Putamen (tissue), 1 donor: ENCODE measurements around the gene EDN1.

Experiments
- DNase-seq: peaks from one replicate; pipeline ENCODE4 v3.0.0-alpha.2; 2016; ENCODE audit warnings: low spot score

The EDN1 gene

DNA sequence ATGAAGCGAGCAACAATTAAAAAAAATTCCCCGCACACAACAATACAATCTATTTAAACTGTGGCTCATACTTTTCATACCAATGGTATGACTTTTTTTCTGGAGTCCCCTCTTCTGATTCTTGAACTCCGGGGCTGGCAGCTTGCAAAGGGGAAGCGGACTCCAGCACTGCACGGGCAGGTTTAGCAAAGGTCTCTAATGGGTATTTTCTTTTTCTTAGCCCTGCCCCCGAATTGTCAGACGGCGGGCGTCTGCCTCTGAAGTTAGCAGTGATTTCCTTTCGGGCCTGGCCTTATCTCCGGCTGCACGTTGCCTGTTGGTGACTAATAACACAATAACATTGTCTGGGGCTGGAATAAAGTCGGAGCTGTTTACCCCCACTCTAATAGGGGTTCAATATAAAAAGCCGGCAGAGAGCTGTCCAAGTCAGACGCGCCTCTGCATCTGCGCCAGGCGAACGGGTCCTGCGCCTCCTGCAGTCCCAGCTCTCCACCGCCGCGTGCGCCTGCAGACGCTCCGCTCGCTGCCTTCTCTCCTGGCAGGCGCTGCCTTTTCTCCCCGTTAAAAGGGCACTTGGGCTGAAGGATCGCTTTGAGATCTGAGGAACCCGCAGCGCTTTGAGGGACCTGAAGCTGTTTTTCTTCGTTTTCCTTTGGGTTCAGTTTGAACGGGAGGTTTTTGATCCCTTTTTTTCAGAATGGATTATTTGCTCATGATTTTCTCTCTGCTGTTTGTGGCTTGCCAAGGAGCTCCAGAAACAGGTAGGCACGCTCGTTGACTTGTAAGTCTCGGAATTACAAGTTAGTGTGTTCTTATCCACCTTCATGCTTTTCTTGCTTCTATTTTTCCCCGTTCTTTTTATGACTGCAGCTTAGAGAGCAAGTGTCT is at the start of gene EDN1:
TSS of gene EDN1 (plus strand) at position 429 of the 888 bp plus-strand sequence. CDS start at position 698, 269 bp downstream.
- DNase-seq, result peak; percentile 65

DNA sequence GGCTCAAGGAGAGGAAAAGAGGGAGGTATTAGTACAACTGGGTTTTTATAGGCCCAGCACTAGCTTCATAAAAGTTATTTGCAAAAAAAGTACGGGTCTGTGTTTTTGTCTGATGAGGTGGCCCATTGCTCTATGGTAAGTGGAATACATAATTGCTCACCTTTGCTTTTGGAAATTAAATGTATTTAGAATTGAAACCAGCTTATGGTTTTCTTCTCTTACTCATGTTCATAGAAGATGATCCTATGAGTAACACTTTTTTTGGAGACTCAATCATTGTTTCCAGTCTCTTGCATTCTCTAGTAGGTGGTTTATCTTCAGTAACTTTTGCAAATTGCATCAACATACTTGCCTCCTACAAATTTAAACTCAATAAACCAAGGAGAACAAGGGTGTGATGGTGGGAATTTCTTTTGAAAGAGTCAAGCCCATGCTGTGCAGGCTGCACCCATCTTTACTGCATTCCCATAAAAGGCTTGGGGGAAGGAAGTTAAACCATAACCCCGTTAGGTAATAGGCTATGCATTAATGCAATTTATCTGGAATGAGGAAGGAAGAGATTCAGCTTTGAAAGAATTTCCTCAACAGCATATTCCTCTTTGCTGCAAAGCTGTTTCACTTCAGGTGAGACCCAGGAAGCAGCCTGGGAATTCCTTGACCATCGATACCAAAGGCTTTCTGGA is 48.5 kb upstream of the EDN1 start:
- DNase-seq, result no peak

- no peak for DNase-seq
These were observed 47.0 kb upstream of the EDN1 start for GRCh38 chr6:12243169-12243568.

- no peak for DNase-seq
These were observed 44.8 kb upstream of the EDN1 start for GRCh38 chr6:12245360-12245759.

GRCh38 chr6:12245763-12246718 is 44.1 kb upstream of the EDN1 start:
- DNase-seq, result no peak

DNA sequence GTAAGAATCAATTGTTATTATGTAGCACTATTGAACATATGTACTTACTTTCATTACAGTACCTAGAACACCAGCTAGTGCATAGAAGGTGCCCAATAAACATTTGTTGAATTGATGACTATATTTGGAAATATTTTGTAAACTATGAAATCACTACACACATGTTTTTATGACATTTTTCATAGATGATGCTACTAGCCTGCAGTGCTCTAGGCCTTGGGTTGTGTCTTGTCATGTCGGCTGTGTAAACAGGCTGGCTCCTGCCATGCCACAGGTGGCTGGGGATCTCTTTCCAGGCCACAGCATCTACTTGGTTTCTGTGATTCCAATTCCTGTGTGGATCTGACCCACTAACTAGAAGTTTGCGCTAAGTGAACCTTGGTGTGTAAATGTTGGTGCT is 43.3 kb upstream of the EDN1 start:
- DNase-seq, result no peak

DNA sequence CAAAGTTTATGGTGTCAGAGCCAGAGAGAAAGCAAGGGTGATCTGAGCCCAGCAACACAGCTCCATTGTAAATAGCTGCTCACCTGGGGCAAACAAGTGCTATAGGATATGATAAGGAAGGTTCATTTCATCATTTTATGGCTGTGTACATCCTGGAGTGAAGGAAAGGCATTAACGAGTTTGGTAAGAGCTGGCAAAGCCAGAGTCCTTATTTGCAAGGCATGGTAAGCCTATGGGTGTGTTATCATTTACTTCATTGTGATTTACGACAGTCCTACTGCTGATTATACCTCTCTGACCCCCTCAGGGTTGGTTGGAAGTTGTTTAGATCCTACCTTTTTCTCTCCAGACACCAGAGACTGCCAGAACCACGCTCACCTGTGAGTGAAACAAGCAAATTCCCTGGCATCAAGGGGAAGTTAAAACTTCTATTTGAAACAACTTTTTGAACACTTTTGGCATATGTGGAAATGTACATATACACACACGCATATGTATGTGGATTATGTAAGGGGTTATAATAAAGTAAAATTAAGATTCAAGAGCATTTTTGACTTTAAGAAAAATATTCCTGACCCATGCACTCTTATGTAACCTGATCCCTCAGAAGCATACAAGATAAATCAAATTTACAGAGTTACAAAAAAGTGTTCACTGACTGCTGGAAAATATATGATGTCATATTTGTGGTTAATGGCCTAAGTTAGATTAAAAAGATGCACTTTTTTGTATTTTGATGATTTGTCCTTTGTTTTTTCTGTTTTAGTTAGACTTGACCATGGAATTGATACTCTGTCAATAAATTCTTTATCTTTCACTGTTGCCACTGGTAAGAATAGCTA is 40.4 kb upstream of the EDN1 start:
- no peak for DNase-seq

DNA sequence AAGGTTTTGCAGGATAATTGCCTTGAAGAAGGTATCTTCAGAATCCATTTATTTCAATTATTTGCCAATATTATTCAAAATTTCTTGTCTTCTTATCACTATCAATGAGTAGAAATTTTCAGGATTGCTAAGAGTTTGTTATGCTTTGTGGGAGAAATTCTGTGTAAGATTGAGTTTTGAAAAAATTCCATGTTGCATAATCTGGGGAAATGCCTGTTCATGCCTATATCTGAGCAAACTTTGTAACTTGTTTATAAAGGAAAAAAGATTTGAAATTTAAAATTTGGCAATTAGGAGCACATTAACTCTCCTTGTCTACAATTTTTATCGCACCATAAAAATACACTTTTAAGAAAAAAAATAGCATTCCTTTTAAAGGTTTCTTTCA is 39.8 kb upstream of the EDN1 start:
- no peak for DNase-seq

- no peak for DNase-seq
These were observed 36.0 kb upstream of the EDN1 start for GRCh38 chr6:12254210-12254609.

DNA sequence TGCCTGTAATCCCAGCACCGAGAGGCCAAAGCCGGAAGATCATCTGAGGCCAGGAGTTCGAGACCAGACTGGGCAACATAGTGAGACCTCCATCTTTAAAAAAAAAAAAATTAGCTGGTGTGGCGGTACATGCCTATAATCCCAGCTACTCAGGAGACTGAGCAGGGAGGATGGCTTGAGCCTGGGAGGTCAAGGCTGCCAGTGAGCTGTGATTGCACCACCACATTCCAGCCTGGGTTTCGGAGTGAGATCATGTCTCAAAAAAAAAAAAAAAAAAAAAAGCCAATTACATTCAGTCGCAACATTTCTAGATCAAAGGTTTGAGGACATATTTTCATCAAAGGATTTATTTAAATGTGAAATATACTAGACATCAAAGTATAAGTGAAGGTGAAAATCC is 32.0 kb upstream of the EDN1 start:
- DNase-seq, result no peak

DNA sequence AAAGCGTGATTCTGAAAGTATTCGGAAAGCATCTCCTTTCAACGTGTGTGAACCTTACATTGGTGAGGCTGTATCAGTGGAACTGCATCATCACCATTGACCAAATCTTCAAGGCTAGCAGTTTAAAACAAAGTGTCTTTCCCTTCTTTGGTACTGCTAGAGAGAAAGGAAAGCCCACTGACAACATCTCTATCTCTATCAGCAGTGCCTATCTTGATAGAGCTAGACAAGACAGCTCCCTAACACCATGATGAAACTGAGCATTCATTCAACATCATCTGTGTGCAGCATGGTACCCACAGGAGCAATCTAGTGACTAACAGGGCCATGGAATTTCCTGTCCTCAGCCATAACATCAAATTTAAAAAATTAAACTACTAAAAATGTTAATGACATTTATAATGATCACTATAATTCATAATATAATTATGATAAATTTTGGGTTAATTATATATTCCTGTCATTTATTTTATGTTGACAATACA is 31.5 kb upstream of the EDN1 start:
- no peak for DNase-seq

DNA sequence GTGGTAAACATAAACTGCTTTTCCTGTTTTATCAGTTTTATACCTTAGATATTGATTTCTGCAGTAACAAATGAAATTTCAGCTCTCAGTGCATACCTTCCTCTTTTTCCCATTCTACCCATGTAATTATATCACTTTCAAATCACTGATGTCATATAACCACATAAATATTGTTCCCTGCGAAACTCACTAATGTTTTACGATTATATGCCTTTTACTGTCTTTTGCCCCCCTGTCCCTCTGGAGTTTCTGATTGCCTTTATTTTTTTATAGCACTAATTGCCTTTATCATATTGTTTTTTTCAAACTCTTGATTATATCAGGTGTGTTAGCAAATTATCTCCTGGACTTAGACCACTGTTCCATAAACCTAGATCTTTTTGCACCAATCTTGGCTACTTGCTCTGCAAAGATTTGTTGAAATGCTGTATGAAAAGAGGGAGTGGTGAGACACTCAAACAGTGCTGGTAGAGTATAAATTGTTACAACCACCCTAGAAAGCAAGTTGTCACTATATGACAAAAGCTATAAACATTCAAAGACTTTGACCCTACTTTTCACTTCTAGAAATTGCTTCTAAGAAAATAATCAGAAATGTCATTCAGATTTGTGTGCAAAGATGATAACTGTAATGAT is 29.6 kb upstream of the EDN1 start:
- DNase-seq, result no peak

- no peak for DNase-seq
These were observed 28.7 kb upstream of the EDN1 start for GRCh38 chr6:12261502-12261901.

DNA sequence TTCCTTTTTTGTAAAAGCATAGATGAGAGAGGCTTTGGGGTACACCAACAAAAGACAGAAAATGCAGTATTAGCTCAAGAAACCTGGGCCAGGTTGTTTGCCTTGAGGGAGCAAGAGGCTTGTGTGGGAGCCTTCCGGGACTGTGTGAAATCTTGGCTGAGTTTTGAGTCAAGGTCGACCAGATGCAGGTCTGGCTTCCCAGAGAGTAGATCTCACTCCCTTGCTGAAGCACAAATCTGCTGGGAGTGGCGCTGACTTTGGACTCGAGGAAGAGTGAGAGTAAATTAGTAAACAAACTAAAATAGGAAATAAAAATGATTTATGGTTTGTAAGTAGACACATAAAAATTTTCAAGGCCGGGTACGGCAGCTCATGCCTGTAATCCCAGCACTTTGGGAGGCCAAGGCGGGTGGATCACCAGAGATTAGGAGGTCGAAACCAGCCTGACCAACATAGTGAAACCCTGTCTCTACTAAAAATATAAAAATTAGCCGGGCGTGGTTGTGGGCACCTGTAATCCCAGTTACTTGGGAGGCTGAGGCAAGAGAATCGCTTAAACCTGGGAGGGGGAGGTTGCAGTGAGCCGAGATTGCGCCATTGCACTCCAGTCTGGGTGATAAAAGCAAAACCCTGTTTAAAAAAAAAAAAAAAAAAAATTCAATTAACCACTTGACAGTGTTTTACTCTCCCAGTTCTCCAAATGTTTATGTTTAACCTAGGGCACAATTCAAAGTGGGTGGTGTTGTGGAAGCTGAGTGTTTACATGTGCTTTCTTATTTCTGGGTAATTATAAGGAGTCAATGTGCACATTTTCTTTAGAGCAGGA is 27.7 kb upstream of the EDN1 start:
- DNase-seq, result no peak

DNA sequence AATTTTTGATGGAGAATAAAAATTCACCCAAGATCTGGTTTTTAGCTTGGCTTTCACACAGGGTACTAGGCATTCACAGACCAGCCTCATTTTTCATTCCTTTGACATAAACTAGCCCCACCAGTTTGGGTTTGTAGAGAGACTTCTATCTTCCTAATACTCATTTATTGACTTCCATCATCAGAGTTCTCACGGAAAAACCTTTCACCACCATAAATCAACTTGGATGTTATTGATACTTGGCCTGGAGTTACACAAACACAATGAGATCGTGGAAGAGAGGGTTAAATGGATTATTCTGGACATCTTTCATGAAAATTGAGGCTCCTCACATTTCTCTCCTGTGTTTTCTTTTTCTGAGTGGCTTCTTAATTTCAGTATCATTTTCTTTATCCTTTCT is 26.8 kb upstream of the EDN1 start:
- DNase-seq, result no peak

DNA sequence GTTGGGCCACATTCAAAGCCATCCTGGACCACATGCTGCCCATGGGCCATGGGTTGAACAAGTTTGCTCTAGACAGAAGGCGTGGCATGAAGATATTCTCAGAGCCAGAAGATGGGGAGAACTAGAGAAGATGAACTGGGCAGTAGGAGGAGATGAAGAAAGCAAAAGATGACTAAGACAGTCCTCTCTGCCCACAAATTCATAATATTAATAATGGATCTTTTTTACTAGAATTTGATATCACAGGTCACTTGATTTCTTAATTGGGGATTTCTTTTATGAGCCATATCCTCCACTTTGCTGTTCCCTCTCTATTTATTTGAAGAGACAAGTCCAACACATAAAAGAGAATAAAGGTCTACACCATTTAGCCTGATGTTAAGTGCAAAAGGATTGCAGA is 25.5 kb upstream of the EDN1 start:
- DNase-seq, result no peak

DNA sequence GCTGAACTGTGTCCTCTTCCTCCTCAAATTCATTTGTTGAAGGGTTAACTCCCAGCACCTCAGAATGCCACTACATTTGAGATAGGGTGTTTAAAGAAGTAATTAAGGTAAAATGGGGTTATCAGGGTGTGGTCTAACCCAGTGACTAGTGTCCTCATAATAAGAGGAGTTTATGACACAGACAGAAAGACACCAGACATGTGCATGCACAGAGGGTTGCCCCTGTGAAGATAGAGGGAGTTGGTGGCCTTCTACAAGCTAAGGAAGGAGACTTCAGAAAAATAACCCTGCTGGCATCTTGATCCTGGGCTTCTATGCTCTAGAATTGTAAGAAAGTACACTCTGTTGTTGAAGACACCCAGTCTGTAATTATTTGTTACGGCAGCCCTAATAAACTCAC is 24.9 kb upstream of the EDN1 start:
- DNase-seq, result no peak

- DNase-seq, result no peak
These were observed 24.4 kb upstream of the EDN1 start for GRCh38 chr6:12265791-12266190.

- DNase-seq, result no peak
These were observed 23.6 kb upstream of the EDN1 start for GRCh38 chr6:12266571-12266970.

DNA sequence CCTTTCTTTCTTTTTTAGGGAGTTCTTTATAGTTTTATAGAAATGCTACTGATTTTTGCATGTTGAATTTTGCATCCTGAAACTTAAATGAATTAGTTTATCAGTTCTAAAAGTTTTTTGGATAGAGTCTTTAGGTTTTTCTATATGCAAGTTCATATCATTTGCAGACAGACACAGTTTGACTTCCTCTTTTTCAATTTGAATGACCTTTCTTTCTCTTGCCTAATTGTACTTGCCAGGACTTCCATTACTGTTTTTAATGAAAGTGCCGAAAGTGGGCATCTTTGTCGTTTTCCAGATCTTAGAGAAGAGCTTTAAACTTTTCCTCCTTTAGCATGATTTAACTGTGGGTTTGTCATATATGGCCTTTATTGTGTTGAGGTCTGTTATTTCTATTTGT is 21.1 kb upstream of the EDN1 start:
- DNase-seq, result no peak
